Activated CD4-positive, alpha-beta memory T cell treated with anti-CD3 and anti-CD28 coated beads, Interleukin-2, amount 10 ng/mL, durations not matched to agents 7 days and 5 days (primary cell): ENCODE data around the gene DNAH11. TPM values are rescaled to one million over a fixed set of nuclear protein-coding genes. Genes with fewer than 3 reads are reported as not detected.
"Not testable (repeated sequence)": the region's sequence is repeated elsewhere in the genome, so short reads cannot be mapped to it uniquely, and the experiment has no call there.

Source experiments
- CTCF ChIA-PET: fragments of 350-600 bp; sonication (Branson Sonifier 250); formaldehyde crosslinking; loops from one replicate; lab custom pipeline; 2021; ENCODE audit warnings: antibody characterized with exemption, inconsistent platforms; lab: Charles Lee
- POLR2A ChIA-PET: fragments of 350-600 bp; sonication (Branson Sonifier 250); formaldehyde crosslinking; loops from one replicate; lab custom pipeline; 2021; ENCODE audit warnings: antibody characterized with exemption; lab: Charles Lee
- DNase-seq: peaks from one replicate; pipeline ENCODE4 v3.0.0-alpha.2; 2020
- H3K27ac Mint-ChIP-seq: one replicate; pipeline ENCODE4 v1.8.0; 2021; ENCODE audit warnings: mild to moderate bottlenecking, mixed read lengths
- H3K27me3 Mint-ChIP-seq: one replicate; pipeline ENCODE4 v1.8.0; 2021; ENCODE audit warnings: mixed read lengths
- H3K36me3 Mint-ChIP-seq: one replicate; pipeline ENCODE4 v1.8.0; 2021; ENCODE audit warnings: low read depth, mixed read lengths
- H3K4me1 Mint-ChIP-seq: one replicate; pipeline ENCODE4 v1.8.0; 2021; ENCODE audit warnings: mixed read lengths
- H3K4me3 Mint-ChIP-seq: one replicate; pipeline ENCODE4 v1.8.0; 2021; ENCODE audit warnings: mild to moderate bottlenecking, mixed read lengths
- H3K9me3 Mint-ChIP-seq: one replicate; pipeline ENCODE4 v1.8.0; 2021; ENCODE audit warnings: mixed read lengths
- total RNA-seq, 2 experiments: library from RNA; stranded (reverse); gene quantifications; one replicate each; pipeline ENCODE4 v1.2.3, GENCODE V29; 2021

The DNAH11 gene
- total RNA-seq, 2 experiments from 2014 or later = 2.1 to 2.2 TPM

DNA sequence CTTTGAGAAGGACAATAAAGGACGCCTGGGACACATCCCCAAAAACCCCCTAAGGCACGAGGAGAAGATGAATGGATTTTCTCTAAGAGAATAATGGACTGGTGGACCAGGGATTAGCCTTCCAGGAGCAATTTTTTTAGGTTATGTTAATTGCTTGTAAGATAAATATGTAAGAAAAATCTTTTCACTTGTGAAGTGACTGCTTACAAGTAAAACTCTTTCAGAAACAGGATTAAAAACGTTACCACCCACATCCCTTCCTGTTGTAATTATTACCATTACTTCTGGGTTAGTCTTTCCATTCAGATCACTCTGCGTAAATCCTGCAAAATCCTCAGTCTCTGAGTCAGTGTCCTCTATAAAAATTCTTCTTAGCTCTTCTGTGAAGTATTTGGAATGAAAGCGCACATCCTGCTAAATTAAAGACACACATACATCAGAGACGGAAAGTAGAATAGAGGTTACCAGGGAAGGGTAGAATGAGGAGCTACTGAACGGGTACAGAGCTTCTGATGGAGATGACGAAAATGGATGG, 368.6 kb downstream of the DNAH11 start:
- Mint-ChIP-seq H3K36me3 (peaks cover 37% of the 10 kb centered on the region), H3K4me1 (no peaks in the 10 kb centered on the region), H3K27ac (no peak overlapping the region), H3K9me3 (no peaks in the 10 kb centered on the region), H3K4me3 (no peak overlapping the region), H3K27me3 (no peaks in the 10 kb centered on the region)
- no peak for DNase-seq
- ChIA-PET POLR2A (no interaction called here), CTCF (no interaction called here)

DNA sequence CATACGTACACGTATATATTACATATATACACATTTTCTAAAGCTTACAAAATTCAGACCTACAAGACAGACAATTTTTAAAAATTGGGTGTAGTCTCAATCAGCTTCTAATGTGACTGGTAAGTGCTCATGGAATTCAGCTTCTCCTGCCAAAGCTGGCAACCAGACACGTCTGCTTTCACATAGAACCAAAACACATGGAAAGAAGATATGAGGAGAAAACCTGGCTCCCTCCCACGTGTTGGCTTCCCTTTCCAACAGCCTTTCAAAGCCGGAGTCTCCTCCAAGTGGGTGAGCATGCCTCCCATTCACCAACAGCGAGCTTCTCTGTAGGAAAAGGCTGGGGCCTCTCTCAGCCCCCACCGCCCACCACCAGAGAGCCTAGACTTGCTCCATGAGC, 369.5 kb downstream of the DNAH11 start:
- Mint-ChIP-seq H3K4me1 (no peaks in the 10 kb centered on the region), H3K27me3 (no peaks in the 10 kb centered on the region), H3K36me3 (peaks cover 39% of the 10 kb centered on the region), H3K9me3 (no peaks in the 10 kb centered on the region), H3K27ac (no peak overlapping the region), H3K4me3 (no peak overlapping the region)
- CTCF ChIA-PET = no interaction called here
- POLR2A ChIA-PET = no interaction called here
- DNase-seq = no peak

DNA sequence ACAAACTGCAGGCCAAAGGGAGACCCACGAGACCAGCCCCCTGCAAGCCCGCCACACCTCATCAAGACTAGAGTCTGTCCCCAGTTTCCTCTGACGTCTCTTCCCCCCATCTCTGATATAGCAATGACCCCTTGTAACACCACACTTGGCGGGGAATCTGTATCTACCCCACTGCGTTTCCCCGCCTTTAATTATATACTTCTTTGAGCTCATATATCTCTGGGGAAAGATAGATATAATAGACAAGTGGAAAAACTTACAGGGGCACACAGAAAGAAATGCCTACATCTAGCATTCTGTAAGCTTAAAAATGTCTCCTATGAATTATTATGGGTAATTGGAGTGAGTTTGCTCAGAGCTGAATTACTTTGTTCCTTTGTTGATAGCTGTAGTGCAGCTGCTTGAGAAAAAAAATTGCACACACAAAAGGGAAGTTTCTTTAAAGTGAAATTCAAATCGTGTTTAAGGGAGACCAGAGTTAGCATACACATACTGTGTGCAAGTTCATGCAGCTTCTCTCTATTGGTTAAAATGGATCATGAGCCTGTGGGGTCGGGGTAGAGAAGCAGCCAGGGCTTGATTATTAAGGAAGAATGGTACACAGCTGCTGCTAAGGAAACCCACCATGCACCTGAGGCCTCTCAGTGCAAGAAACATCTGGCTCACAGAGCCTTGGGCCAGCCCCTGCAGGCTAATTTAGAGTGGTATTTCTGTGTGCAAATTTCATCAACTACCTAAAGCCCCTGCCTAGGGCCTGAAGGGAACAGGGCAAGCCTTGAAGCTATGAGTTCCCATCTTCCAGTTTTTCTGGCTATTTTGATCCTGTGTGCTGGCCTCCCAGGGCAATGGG, 370.3 kb downstream of the DNAH11 start:
- POLR2A ChIA-PET = no interaction called here
- Mint-ChIP-seq H3K4me3 (no peak overlapping the region), H3K36me3 (peaks cover 37% of the 10 kb centered on the region), H3K27me3 (no peaks in the 10 kb centered on the region), H3K27ac (no peak overlapping the region), H3K9me3 (no peaks in the 10 kb centered on the region), H3K4me1 (no peaks in the 10 kb centered on the region)
- DNase-seq = no peak
- CTCF ChIA-PET = no interaction called here

DNA sequence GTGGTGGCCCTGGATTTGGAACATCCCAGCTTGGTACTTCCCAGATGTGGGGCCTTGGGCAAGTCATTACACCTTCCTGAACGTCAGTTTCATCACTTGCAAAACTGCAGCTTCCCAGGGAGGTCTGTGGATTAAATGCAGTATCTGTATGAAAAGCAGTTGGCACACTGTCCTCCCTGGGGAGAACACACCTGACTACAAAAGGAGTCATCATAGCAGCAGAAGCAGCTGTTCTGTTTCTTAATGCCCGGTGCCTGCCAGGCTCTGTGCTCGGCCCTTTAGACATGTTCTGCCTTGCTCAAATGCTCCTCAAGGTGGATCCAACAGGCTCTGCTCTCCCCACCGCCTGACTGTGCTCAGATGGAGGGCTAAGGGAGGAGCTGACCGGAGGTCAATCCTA, 371.8 kb downstream of the DNAH11 start:
- ChIA-PET CTCF (no interaction called here), POLR2A (interaction anchor here (1.3 kb wide), 1 partner anchor 9 kb away, joined by 3 read pairs; no protein-coding TSS in a partner anchor)
- Mint-ChIP-seq H3K27ac (no peak overlapping the region), H3K36me3 (peaks cover 34% of the 10 kb centered on the region), H3K27me3 (no peaks in the 10 kb centered on the region), H3K4me3 (no peak overlapping the region), H3K9me3 (no peaks in the 10 kb centered on the region), H3K4me1 (no peaks in the 10 kb centered on the region)
- DNase-seq = no peak

DNA sequence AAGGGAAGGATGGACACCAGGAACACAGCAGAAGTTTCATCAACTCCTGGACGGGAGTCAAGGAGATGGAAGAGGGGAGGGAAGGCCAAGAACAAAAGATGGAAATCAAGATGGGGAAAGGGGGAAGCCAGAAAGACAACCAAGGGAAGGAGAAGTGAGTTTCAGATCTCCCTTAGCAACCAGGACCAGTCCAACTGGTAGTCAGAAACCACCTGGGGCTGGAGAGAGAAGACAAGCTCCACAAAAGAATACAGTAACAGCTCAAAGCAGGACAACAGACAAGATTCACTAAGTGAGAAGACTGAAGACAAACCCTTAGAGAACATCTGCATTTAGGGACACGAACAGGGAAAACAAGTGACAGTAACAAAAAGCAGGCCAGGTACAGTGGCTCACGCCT, 372.3 kb downstream of the DNAH11 start:
- ChIA-PET POLR2A (interaction anchor here (1.3 kb wide), 1 partner anchor 9 kb away, joined by 3 read pairs; no protein-coding TSS in a partner anchor), CTCF (no interaction called here)
- H3K27ac Mint-ChIP-seq = no peak overlapping the region
- no peaks in the 10 kb centered on the region for H3K27me3 Mint-ChIP-seq
- no peaks in the 10 kb centered on the region for H3K9me3 Mint-ChIP-seq
- no peak overlapping the region for H3K4me3 Mint-ChIP-seq
- no peak for DNase-seq
- H3K4me1 Mint-ChIP-seq = no peaks in the 10 kb centered on the region
- peaks cover 34% of the 10 kb centered on the region for H3K36me3 Mint-ChIP-seq

DNA sequence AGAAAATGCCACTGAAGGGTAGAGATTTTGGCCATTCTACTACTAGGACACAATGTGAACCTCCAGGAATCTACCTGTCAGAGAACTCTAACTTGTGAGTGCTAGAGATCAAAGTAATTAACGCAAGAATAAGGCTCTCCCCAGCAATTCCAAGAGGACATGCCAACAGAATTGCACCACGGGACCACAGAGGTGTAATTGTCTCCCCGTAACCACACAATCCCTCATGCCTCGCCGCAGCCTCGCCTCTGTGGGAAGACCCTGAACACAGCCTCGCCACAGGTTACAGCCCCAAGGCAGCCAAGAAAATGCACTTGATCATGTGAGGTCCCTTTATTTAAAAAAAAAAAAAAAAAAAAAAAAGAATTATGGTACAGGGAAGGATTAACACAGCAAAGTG, 373.3 kb downstream of the DNAH11 start:
- H3K4me1 Mint-ChIP-seq = no peaks in the 10 kb centered on the region
- H3K9me3 Mint-ChIP-seq = no peaks in the 10 kb centered on the region
- H3K27me3 Mint-ChIP-seq = no peaks in the 10 kb centered on the region
- peaks cover 31% of the 10 kb centered on the region for H3K36me3 Mint-ChIP-seq
- POLR2A ChIA-PET = no interaction called here
- DNase-seq = no peak
- CTCF ChIA-PET = no interaction called here
- no peak overlapping the region for H3K27ac Mint-ChIP-seq
- no peak overlapping the region for H3K4me3 Mint-ChIP-seq

DNA sequence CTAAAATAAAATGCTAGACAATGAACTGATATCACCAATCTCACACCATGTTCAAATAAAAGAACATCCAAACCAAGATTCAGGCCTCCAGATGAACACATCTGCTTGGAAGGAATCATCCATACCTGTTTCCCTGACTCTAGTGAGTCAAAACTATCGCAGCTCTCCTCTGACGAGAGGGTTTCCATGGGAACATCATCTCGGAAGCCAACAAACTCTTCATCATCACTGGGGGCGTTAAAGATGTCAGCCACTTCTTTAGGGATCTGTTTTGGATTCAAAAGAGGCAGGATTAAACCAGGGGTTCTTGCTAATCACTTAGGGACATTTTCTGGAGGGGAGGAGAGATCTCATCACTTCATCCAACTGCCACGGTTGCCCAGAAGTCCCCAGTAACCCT, 373.8 kb downstream of the DNAH11 start:
- POLR2A ChIA-PET = no interaction called here
- no peak overlapping the region for H3K4me3 Mint-ChIP-seq
- DNase-seq = no peak
- CTCF ChIA-PET = no interaction called here
- no peaks in the 10 kb centered on the region for H3K27me3 Mint-ChIP-seq
- H3K9me3 Mint-ChIP-seq = no peaks in the 10 kb centered on the region
- peaks cover 31% of the 10 kb centered on the region for H3K36me3 Mint-ChIP-seq
- H3K27ac Mint-ChIP-seq = no peak overlapping the region
- H3K4me1 Mint-ChIP-seq = no peaks in the 10 kb centered on the region

DNA sequence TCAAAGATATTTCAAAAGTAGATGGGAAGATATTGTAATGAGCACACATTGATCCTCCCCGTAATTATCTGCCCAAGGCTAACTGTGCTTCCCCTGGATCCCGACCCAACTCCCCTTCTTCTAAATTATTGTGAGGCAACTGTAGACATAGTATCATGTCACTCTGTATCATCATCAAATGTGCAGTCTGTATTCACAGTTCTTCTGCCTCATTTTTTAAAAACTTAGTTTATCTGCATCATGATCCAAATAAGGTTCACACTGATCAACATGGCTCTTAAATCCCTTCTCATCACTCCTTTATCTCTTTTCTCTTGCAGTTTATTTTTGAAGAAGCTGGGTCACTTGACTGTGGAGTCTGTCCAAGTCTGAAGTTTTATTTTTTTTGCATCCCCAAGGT, 375.4 kb downstream of the DNAH11 start:
- DNase-seq = no peak
- Mint-ChIP-seq H3K27me3 (no peaks in the 10 kb centered on the region), H3K9me3 (no peaks in the 10 kb centered on the region), H3K27ac (no peak overlapping the region), H3K4me3 (no peak overlapping the region), H3K4me1 (no peaks in the 10 kb centered on the region), H3K36me3 (peaks cover 28% of the 10 kb centered on the region)
- ChIA-PET POLR2A (no interaction called here), CTCF (no interaction called here)

DNA sequence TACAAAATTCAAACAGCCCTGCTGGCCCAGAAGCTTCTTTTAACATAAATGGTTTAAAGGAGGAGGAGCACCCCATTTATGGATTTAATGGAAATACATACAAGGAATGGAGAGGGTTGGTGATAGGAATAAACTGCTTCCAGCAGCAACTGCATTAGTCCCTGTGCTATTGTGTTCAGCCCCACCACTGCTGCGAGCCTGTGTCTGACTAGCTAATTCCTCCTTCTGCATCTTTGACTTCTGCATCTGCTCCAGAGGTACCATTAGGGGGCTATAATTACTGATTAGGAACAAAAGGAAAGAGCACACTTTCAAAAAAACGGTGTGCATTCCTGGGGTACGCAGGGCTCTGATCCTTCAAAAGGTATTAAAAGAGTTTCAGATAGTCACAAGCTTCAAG, 378.1 kb downstream of the DNAH11 start:
- Mint-ChIP-seq H3K36me3 (peaks cover 17% of the 10 kb centered on the region), H3K4me1 (no peaks in the 10 kb centered on the region), H3K27ac (no peak overlapping the region), H3K27me3 (no peaks in the 10 kb centered on the region), H3K4me3 (no peak overlapping the region), H3K9me3 (no peaks in the 10 kb centered on the region)
- ChIA-PET POLR2A (no interaction called here), CTCF (interaction anchor here (0.9 kb wide), 1 partner anchor 18 kb away, joined by 3 read pairs; no protein-coding TSS in a partner anchor)
- DNase-seq = no peak

DNA sequence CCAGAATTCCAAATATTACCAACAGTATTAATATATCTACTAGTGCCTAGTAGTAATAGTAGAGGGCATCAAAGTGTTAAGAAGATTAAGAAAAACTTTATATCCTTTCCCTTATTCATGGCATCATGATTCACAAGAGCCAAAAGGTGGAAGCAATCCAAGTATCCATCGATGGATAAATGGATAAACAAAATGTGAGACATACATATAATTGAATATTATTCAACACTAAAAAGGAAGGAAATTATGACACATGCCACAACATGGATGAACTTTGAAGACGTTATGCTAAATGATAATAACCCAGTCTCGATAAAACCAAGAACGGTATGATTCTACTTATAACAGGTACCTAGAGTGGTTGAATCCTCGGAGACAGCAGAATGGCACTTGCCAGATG, 379.8 kb downstream of the DNAH11 start:
- POLR2A ChIA-PET = no interaction called here
- no peaks in the 10 kb centered on the region for H3K9me3 Mint-ChIP-seq

DNA sequence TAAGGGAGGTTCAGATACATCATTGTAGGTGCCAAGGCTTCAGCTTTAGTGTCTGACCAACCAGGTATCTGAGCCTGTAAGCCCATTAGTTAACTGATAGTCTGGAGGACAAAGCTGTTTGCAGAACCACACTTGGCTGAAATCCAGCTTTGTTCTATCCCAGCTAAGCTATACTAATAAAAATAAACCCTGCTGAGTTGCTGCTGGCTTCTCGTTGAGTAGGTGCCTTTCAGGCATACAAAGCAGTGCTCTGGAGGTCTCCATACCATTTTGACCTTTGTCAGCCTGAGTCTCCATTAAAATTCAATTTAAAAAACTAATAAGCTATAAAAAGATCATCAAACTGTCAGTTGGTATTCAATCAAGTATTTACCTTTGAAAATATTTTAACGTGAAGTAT, 380.8 kb downstream of the DNAH11 start:
- Mint-ChIP-seq H3K27me3 (no peaks in the 10 kb centered on the region), H3K36me3 (peaks cover 17% of the 10 kb centered on the region), H3K27ac (no peak overlapping the region), H3K4me1 (peaks cover 2% of the 10 kb centered on the region), H3K9me3 (no peaks in the 10 kb centered on the region), H3K4me3 (no peak overlapping the region)
- DNase-seq = no peak
- POLR2A ChIA-PET = interaction anchor here (0.9 kb wide), 1 partner anchor 9 kb away, joined by 3 read pairs; no protein-coding TSS in a partner anchor
- CTCF ChIA-PET = no interaction called here

More for the DNA sequence above, 379.8 kb downstream of the DNAH11 start:
- Mint-ChIP-seq H3K4me1 (no peaks in the 10 kb centered on the region), H3K27me3 (no peaks in the 10 kb centered on the region), H3K36me3 (peaks cover 14% of the 10 kb centered on the region), H3K4me3 (no peak overlapping the region), H3K27ac (no peak overlapping the region)
- CTCF ChIA-PET = no interaction called here
- no peak for DNase-seq

DNA sequence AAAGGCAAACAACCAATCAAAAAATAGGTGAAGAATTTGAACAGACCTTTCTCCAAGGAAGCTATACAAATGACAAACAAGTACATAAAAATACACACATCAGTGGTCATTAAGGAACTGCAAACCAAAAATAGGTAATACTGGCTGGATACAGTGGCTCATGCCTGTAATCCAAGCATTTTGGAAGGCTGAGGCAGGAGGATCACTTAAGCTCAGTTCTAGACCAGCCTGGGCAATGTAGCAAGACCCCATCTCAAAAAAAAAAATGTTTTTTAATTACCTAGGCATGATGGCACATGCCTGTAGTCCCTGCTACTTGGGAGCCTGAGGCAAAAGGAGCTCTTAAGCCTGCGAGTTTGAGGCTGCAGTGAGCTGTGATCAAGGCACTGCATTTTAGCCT, 383.6 kb downstream of the DNAH11 start:
- Mint-ChIP-seq H3K27ac (no peak overlapping the region), H3K27me3 (no peaks in the 10 kb centered on the region), H3K9me3 (peaks cover 9% of the 10 kb centered on the region), H3K4me3 (no peak overlapping the region), H3K4me1 (peaks cover 15% of the 10 kb centered on the region), H3K36me3 (peaks cover 35% of the 10 kb centered on the region)
- DNase-seq = no peak
- CTCF ChIA-PET = no interaction called here
- POLR2A ChIA-PET = no interaction called here

DNA sequence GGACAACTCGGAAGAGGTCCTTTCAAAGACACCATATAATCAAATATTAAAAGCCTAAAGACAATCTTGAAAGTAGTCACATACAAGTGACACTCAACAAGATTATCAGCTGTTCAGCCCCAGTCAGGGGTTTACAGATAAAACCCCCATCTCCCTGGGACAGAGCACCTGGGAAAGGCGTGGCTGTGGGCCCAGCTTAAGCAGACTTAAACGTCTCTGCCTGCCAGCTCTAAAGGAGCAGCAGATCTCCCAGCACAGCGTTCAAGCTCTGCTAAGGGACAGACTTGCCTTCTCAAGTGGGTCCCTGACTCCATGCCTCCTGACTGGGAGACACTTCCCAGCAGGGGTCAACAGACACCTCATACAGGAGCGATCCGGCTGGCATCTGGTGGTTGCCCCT, 384.9 kb downstream of the DNAH11 start:
- no peak overlapping the region for H3K4me3 Mint-ChIP-seq
- POLR2A ChIA-PET = no interaction called here
- peaks cover 12% of the 10 kb centered on the region for H3K9me3 Mint-ChIP-seq
- DNase-seq = no peak
- peaks cover 44% of the 10 kb centered on the region for H3K36me3 Mint-ChIP-seq
- CTCF ChIA-PET = no interaction called here
- no peak overlapping the region for H3K27ac Mint-ChIP-seq
- H3K4me1 Mint-ChIP-seq = peaks cover 15% of the 10 kb centered on the region
- H3K27me3 Mint-ChIP-seq = no peaks in the 10 kb centered on the region

DNA sequence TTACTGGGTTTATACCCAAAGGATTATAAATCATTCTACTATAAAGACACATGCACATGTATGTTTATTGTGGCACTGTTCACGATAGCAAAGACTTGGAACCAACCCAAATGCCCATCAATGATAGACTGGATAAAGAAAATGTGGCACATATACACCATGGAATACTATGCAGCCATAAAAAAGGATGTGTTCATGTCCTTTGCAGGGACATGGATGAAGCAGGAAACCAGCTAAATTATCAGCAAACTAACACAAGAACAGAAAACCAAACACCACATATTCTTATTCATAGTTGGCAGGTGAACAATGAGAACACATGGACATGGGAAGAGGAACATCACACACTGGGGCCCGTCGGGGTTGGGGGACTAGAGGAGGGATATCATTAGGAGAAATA, 390.5 kb downstream of the DNAH11 start:
- DNase-seq, H3K27me3 Mint-ChIP-seq, H3K27ac Mint-ChIP-seq, POLR2A ChIA-PET, CTCF ChIA-PET, H3K4me3 Mint-ChIP-seq: not testable (repeated sequence)
- peaks cover 27% of the 10 kb centered on the region for H3K4me1 Mint-ChIP-seq
- peaks cover 70% of the 10 kb centered on the region for H3K36me3 Mint-ChIP-seq
- peaks cover 16% of the 10 kb centered on the region for H3K9me3 Mint-ChIP-seq
